NCI-H146 treated with DMSO at 0.1 percent for 48 hours (cell line): ENCODE results near the gene COL4A4.

ENCODE experiments used
- DNase-seq: peaks from one replicate; lab custom pipeline; 2025; ENCODE audit not compliant: unreplicated experiment; lab: John Stamatoyannopoulos, UW

The COL4A4 gene

DNA sequence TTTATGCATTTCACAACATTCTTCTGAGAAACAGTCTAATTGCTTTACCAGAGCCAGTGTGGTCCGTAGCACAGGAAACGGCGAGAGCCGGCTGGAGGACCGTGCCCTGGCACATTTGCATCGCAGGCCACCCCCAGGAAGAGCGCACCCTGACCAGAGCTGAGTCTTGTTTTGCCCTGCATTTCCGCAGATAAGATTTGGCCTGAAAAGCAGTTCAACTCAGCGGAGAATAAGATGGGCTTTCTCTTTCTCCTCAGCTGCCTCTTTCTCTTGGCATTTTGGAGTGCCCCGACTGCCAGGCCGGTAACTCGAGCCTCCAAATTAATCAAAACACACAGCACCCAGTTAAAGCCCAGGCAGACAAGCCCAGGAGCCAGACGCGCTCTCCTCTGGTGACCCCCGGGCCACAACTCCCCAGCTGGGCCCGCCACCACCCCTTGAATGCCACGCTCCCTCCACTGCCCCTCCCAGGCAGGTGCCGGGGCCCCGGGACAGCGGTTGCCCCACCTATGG, 464 bp downstream of the COL4A4 start:
- no peak for DNase-seq

DNA sequence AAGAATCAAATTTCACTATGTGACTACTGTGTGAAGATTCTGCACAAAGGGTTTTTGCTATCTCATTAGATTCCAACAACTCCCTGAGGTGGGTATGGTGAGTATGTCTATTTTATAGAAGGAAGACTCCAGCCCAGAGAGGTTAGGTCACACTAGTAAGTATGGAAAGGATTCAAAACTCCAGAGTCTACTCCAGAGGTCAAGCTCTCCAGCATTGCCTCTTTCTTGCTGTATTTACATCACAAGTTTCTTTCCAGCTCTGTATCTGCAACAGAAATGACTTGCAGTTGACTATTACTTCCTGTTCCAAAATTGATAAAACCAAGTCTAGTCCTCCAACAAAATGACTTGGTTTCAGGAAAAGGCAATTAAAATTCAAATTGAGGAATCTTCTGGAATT, 2.1 kb downstream of the COL4A4 start:
- no peak for DNase-seq

DNA sequence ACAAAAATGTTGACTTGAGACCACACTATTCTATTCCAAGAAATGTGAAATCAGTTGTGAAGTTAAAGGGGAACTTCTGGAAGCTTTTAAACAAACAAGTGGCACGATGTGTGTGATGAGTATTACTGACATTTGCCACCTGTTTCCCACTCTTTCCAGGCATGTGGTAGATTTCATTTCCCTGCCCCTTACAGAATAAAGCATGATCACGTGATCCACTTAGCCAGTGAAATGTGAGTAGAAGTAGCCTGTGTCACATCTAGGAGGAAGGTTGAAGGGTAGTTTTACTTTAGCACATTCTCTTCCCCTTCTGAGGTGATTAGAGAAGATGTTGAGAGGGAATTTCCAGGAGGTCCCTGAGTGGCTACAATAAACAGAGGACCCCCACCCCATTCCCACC, 3.8 kb downstream of the COL4A4 start:
- no peak for DNase-seq

DNA sequence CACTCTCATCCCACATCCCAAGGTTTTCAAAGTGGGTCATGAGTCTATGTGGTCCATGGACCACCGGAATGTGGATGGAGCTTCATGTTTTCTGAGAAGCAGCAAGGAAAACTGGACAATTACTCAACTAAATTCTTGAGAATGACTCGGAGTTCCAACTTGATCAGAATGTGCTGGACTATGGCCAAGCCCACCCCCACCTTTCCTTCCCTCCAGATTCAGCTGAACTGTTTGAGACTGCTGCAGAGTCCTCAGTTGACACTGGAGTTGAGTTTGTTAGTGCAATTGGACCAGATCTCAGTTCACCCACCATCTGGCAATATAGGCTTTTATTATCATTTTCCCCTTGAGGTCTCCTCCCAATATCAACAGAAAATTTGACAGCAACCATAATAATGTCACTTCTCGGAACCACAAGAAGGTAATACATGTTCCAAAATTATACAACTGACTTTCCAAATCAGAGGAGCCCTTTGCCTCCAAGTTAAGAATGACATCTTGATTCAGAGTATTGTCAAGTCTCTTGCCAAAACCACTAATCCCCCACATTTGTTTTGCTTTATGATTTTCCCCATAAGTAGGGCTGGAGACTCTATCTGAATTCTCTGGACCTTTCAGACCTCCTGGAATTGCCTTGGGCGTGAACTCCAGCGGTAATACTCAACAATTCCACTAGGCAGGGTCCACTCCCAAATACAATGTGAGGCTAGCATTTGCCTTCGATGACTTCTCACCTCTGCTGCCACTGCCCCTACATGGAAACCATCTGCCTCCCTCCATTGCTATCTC, 8.8 kb downstream of the COL4A4 start:
- DNase-seq, result no peak

DNA sequence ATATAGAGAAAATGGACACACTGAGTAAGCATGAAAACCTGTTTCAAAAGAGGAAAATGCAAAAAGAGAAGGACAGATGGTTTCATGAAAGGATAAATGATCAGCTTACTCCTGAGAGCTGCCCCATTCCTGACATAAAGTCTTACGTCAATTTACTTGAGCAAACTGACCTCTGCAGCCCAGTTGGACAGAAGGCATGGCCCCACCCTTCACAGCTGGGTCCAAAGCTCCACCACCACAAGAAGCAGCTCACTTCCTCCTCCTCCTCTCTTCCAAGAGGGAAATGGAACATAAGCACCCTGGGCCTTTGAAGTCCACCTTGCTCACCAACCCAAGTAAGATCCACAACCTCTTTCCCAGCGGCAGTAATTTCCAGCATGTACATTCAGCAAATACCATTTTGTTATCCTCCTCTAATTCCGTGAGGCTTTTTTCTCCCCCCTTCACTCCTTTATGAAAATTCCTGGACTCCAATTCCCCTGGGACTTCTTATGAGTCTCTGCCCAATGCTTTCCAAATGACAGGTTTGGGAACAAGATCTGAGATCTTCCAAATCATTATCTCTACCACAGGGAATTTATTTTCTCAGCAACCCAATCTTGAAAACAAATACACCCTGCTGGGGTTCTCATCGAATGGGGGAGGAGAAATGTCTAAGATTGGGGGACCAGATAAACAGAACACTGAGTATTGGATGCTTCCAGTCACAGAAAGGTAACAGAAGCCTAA, 10.1 kb downstream of the COL4A4 start:
- no peak for DNase-seq

DNA sequence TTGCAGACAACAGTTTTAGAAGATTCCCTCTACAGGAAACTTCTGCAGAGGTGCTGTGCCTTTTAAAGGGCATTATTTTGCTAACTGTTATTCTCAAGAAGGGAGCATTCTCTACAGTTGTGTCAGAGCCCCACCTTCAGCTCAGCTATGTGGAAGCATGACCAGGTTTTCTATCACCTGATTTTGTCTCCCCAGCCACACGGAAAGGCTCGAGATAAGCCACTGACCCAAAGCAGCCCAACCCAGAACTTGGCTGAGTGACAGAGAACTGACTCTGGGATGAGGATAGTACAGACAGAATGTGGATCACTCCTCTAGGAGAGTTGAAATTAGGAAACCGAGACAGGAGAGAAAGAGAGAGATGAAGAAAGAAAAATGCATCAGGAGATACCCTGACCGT, 10.7 kb downstream of the COL4A4 start:
- DNase-seq, result no peak

DNA sequence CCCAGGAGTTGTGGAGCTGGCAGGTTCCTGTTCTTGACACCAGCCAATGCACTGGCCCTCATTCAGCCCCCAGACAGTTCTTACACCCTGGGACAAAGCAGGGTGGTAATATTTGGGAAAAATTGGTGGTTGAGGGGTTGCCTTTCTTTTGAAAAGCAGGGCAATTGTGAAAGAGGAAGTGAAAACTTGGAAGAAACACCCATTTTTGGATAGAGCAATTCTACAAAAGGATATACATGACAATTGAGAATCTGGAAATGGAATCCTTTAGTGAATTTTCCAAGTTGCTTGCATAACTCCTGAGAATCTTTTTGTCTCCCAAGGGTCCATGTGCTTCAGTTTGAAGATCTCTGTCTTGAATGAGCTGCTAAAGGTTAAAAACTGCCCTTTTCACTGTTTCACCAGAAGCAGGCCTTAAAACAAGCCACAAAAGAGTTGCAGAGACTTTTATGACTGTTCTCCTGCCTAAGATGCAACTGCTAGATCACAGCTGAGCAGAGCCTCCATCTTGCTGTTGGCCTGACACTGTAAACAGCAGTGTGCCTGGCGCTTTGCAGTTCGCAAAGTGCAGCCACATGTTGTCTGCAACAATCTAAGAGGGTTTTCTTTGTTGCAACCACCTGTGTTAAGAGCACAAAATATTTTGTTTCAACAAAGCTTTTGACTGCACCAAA, 11.8 kb downstream of the COL4A4 start:
- DNase-seq, result no peak

DNA sequence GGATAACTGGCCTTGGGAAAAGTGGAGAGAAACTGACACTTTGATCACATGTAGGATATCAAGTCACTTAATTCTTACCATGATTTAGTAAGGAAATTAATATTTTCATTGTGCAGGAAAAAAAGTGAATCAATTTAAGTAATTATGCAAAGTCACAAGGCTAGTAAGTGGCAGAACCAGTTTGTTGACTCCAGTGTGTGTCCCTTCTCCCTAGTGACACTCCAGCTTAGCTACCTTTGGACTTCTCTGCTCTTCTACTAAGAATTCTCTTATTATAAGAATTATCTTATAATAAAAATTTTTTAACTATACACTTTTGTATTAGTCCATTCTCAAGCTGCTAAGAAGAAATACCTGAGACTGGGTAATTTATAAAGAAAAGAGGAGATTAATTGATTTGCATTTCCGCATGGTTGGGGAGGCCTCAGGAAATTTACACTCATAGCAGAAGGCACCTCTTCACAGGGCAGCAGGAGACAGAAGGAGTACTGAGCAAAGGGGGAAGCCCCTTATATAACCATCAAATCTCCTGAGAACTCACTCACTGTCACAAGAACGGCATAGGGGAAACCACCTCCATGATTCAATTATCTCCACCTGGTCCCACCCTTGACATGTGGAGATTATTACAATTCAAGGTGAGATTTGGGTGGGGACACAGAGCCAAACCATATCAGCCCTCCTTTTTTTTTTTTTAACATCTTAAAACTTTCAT, 13.6 kb downstream of the COL4A4 start:
- DNase-seq, result no peak

DNA sequence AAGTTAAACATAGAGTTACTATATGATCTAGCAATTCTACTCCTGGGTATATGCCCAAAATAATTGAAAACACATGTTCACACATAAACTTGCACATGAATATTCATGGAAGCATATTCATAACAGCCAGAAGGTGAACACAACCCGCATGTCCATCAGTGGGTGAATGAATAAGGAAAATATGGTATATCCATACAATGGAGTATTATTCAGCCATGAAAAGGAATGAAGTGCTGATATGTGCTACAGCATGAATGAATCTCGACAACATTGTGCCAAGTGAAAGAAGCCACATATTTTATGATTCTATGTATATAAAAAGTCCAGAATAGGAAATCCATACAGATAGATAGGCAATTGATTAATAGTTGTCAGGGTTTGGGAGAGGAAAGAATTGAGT, 15.9 kb downstream of the COL4A4 start:
- DNase-seq, result no peak

DNA sequence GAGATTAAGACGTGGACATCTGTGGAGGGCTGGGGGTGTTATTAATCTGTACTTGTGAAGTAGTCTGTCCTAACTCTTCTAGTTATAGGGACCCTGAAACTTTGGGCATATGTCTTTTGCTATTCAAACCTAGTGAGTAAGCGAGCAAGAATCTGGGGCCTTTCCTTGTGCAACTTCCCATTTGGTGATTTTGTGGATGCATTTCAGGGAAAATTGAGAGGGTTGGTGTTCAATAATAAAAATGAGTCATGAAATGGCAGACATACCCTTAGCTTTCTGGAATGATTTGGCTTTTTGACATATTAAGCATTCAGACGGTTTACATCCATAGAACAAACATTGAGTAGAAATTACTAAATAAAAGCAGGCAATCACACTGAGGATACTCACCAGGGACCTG, 17.0 kb downstream of the COL4A4 start:
- DNase-seq, result no peak

DNA sequence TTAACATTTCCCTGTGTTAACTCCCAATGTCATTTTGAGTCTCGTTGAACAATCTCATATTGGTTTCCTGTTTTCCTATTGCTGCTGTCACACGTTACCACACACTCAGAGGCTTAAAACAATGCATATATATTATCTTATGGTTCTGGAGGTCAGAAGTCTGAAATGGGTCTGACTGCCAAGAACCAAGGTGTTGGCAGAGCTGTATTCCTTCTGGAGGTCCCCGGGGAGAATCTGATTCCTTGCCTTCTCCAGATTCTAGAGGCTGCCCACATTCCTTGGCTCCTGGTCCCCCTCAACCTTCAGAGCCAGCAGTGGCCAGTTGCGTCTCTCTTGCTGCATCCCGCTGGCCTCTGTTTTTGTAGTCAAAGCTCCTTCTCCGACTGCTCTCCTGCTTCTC, 17.5 kb downstream of the COL4A4 start:
- DNase-seq, result no peak

DNA sequence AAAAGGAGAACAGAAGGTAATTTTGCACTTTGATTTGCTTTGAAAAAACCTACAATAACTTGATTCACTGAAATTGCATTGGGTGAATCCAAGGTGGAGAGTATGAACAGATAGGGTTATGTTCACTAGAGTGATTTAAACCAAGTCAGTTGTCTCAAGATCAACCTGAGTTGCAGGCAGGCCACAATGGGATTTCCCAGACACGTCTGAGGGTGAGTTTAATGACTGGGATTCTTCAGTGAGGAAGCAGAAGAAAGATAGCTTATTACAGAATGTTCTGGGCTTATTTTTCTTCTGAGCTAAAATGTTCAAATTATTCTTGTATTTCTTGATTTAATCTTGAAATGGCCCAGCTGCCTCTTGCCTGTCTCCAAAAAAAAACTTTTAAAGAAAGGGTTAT, 20.1 kb downstream of the COL4A4 start:
- no peak for DNase-seq

DNA sequence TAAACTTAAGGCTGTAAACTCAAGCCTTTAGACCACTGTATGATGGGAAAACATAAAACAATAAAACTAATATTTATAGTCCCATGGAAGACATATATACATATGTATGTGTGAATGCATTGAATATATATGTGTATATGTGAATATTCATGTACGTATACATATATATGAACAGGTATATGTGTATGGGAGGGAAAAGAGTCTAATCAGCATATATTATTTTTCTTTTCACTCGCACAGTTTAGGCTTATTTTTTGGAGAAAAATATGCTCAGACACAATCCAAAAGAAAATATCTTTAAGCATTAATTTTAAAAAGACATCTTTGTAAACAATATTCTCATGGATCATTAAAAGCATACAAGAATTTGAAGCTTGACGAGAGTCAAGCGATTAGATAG, 22.7 kb downstream of the COL4A4 start:
- no peak for DNase-seq

DNA sequence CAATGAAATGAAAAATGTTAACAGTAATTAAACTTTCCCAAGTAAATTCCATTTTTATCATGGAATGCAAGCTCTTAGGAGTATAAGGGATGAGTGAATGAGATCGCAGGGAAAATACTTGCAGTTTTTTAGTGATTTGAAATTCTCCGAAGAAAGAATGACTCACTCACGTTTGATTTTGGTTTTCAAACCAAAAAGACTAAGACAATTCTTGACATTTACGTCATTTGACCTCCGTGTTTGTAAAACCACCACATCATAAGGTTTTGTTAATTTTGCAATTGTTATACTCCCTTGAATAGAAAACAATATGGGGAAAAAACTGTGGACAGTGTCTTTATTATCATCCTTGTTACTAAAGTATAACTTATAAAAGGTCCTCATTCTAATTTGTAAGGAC, 29.4 kb downstream of the COL4A4 start:
- DNase-seq, result no peak

DNA sequence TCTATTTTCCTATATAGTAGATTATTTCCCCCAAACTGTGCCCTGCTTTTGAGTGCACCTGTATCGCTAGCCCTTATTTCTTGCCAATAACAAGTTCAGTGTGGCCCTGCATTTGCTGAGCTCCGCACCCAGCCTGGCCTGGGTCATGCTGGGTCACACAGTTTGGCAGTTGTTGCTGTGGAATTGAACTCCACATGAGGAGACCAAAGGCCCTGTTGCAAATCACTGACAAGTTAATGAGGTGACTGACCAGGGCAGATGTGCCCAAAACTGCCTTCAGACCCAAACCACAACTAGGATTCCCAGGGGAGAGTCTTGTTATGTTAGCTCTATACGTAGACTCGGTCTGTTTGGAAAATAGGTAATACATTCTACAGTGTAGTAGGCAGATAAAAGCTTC, 31.0 kb downstream of the COL4A4 start:
- DNase-seq, result no peak

DNA sequence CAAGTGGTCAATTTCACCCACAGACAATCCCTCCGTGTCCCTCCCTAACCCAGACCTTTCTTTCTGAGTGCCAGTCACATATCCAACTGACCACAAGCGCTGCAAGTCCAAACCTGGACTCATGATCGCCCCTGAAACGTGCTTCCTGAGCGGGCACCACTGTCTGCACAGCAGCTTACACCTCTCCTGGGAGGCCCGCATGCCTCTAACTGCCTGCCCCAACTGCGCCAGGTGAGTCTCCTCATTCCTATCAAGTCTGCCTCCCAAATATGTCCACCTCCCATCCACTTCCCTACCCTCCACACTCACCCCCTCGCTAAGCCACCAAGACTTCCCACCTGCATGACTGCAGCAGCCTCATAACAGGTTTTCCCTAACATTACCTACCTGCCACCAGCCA, 33.4 kb downstream of the COL4A4 start:
- DNase-seq, result no peak

DNA sequence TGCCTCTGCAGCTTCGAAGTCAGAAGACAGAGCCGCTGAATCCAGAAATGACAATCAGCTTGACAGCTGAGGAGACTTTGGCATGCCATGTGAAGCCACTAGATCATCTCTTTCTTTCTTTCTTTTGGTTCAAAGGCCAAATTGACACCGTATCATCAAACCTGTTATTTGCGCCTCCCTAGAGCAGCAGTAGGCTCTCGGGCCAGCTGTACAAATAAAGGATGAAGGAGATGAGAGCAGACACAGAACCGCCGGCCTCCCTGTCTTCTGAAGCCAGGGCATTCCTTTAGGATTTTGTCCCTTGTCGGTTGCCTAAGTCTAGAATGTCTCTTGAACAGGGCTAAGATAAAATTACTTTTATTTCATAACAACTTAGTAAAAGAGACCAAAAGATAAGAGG, 36.8 kb downstream of the COL4A4 start:
- DNase-seq, result peak; percentile 31

DNA sequence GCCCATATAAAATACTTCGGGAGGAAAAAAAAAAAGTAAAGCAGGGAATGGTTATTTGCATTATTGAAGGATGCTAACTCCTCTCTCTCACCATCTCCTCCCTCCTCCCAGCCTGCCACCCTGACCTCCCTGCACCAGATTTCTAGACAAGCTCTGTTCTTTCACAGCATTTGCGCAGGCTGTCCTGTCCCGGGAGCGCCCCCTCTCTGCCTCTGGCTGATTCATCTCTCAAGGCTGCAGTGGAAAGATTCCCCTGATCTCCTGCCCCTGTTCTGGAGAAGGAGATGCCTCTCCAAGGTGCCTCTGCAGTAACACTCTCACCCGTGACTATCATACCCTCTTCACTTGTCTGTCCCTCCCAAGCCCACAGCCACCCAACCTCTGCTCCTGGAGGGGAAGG, 38.5 kb downstream of the COL4A4 start:
- no peak for DNase-seq

DNA sequence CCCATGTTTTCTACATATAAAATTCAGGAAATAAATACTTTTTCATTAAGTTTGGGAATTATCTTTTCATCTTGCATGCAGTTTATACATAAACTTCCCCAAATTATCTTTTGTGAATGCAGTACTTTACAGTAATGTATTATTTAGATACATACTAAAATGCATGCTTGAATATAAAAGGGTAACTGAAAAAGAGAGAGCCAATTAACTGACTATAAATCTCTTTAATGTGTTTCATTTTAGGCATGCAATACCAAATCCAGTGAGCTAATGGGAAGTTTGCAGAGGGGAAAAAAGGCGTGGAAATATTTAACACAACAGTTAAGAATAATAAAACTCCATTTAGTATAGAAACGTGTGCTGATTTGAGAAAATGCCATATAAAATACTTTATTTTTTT, 39.2 kb downstream of the COL4A4 start:
- DNase-seq, result no peak

DNA sequence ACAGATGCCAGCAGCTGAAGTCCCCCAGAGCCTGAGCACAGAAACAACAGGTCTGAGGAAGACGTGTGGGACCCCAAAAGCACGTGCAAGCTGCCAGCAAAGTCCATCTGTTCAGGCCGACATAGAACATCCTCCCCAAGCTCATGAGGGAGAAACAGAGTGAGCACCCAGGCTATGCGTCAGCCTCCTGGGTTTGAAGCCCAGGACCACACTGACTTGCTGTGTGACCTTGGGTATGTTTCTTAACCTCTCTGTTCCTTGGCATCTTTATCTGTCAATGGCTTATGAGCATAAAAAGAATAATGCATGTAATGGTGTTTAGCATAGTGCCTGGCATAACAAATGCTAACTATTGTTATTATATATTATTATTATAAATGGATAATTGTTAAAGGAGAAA, 40.3 kb downstream of the COL4A4 start:
- DNase-seq, result no peak

DNA sequence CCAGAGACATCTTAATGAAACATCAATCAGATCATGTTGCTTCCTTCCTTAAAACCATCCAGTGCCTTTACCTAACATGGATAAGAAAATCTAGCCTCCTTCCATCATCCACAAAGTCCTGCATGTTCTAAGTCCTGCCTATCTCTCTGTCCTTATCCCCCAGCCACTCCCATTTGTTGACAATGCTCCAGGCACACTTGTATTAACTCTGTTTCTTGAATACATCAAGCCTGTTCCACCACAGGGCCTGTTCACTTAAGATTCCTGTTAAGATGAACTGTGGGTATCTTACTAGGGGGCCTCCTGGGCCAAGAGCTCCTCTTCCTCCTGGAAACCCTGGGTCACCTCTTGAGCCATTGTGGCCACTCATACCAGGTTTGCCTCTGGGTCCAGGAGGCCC, 45.7 kb downstream of the COL4A4 start:
- DNase-seq, result no peak
